ENCODE measurements around the gene CLIC2.

CLIC2 gene

GRCh38 chrX:155262970-155263754, 71.3 kb downstream of the CLIC2 start:
- no peak for DNase-seq

- DNase-seq = no peak
Observed at GRCh38 chrX:155259752-155260151, 74.7 kb downstream of the CLIC2 start.

- no peak for DNase-seq
Observed at GRCh38 chrX:155251391-155251790, 83.0 kb downstream of the CLIC2 start.

- no peak for DNase-seq
Observed at GRCh38 chrX:155247497-155247896, 86.9 kb downstream of the CLIC2 start.

GRCh38 chrX:155246748-155247147, 87.7 kb downstream of the CLIC2 start:
- DNase-seq = no peak

GRCh38 chrX:155242300-155242699, 92.1 kb downstream of the CLIC2 start:
- DNase-seq = no peak

- DNase-seq = no peak
Observed at GRCh38 chrX:155237719-155238118, 96.7 kb downstream of the CLIC2 start.

GRCh38 chrX:155235891-155236290, 98.5 kb downstream of the CLIC2 start:
- no peak for DNase-seq

- DNase-seq = no peak
Observed at GRCh38 chrX:155231163-155231562, 103.3 kb downstream of the CLIC2 start.
